Fibroblast of peridontal ligament (primary cell): Measurements from ENCODE around the gene ALLC.

ENCODE experiments used
- DNase-seq: peaks from one replicate; pipeline ENCODE4 v3.0.0-alpha.2; 2010; ENCODE audit errors: extremely low read depth

ALLC gene

GRCh38 chr2:3679180-3679579 lies 21.2 kb downstream of the ALLC start:
- DNase-seq = no peak

- DNase-seq = no peak
These were observed 21.8 kb downstream of the ALLC start for GRCh38 chr2:3679616-3680393.

- DNase-seq = no peak
These were observed 22.7 kb downstream of the ALLC start for GRCh38 chr2:3680548-3681345.

GRCh38 chr2:3681625-3682024 lies 23.6 kb downstream of the ALLC start:
- DNase-seq = no peak

GRCh38 chr2:3682811-3683210 lies 24.8 kb downstream of the ALLC start:
- no peak for DNase-seq

- DNase-seq = no peak
These were observed 25.9 kb downstream of the ALLC start for GRCh38 chr2:3683748-3684454.

- DNase-seq = no peak
These were observed 32.2 kb downstream of the ALLC start for GRCh38 chr2:3689998-3690748.

- DNase-seq = no peak
These were observed 34.4 kb downstream of the ALLC start for GRCh38 chr2:3692375-3692774.

GRCh38 chr2:3696545-3696944 lies 38.5 kb downstream of the ALLC start:
- no peak for DNase-seq

- DNase-seq = no peak
These were observed 43.1 kb downstream of the ALLC start for GRCh38 chr2:3701071-3701470.

- no peak for DNase-seq
These were observed 45.3 kb downstream of the ALLC start, which contains the start of gene DCDC2C for GRCh38 chr2:3703236-3703756. Gene DCDC2C, plus strand, starts transcription at chr2:3703575. Its CDS starts 177 bp downstream, at chr2:3703752.

GRCh38 chr2:3703757-3704355 lies 45.9 kb downstream of the ALLC start:
- no peak for DNase-seq

- DNase-seq = no peak
These were observed 46.7 kb downstream of the ALLC start for GRCh38 chr2:3704692-3705091.

GRCh38 chr2:3705782-3706181 lies 47.8 kb downstream of the ALLC start:
- no peak for DNase-seq

GRCh38 chr2:3706892-3707291 lies 48.9 kb downstream of the ALLC start:
- no peak for DNase-seq

- no peak for DNase-seq
These were observed 50.6 kb downstream of the ALLC start for GRCh38 chr2:3708576-3708975.

- no peak for DNase-seq
These were observed 51.2 kb downstream of the ALLC start for GRCh38 chr2:3709225-3709624.

GRCh38 chr2:3712424-3712823 lies 54.4 kb downstream of the ALLC start:
- DNase-seq = no peak

- no peak for DNase-seq
These were observed 55.0 kb downstream of the ALLC start for GRCh38 chr2:3712831-3713503.

GRCh38 chr2:3718679-3719078 lies 60.7 kb downstream of the ALLC start:
- DNase-seq = no peak
